Fibroblast of lung (primary cell): Measurements from ENCODE around the gene TECR.
"Not testable (repeated sequence)": the region's sequence is repeated elsewhere in the genome, so short reads cannot be mapped to it uniquely, and the experiment has no call there.

Source experiments
- CTCF ChIP-seq, 2 donors: IDR thresholded peaks in 1 of 2; conservative IDR thresholded peaks in 1 of 2; 1 replicate in 1 of 2; 2 replicates in 1 of 2; pipeline ENCODE4 v1.5.1; 2011 to 2012; ENCODE audit warnings: low read length in 2 of 2, control low read depth in 1 of 2, inconsistent platforms in 1 of 2, low read depth in 1 of 2, mild to moderate bottlenecking in 1 of 2
- EZH2 ChIP-seq: IDR thresholded peaks from 2 replicates; pipeline ENCODE4 v1.5.1; 2012; ENCODE audit warnings: low read length, control low read depth, mild to moderate bottlenecking; ENCODE audit errors: missing control alignments

- not testable (repeated sequence) for TF ChIP-seq CTCF (conservative IDR thresholded peaks at IDR 0.05 in 1 of 2, IDR thresholded peaks at IDR 0.05 in 1 of 2; ENCODE audit: low read depth in 1 of 2, low read length in 2 of 2); EZH2
Observed at GRCh38 chr19:14585187-14585586, 55.8 kb downstream of the TECR start.
